B cell (primary cell): ENCODE measurements around the gene ZC3H12C. TPM values are rescaled to one million over a fixed set of nuclear protein-coding genes. Genes with fewer than 3 reads are reported as not detected.

ENCODE experiments used
- ATAC-seq: fragments of 200-7000 bp; cut with Tn5 transposase; one replicate; pipeline ENCODE4 v1.10.0; 2021; ENCODE audit warnings: low read depth, mild to moderate bottlenecking, moderate number of reproducible peaks, moderate library complexity
- CTCF ChIA-PET: fragments of 350-600 bp; sonication (Branson Sonifier 250); formaldehyde crosslinking; loops from one replicate; lab custom pipeline; 2021; ENCODE audit warnings: antibody characterized with exemption, inconsistent platforms; lab: Charles Lee
- POLR2A ChIA-PET: fragments of 350-600 bp; sonication (Branson Sonifier 250); formaldehyde crosslinking; loops from one replicate; lab custom pipeline; 2021; ENCODE audit warnings: antibody characterized with exemption; lab: Charles Lee
- DNase-seq: peaks from one replicate; pipeline ENCODE4 v3.0.0; 2013
- H2AFZ ChIP-seq: 2 replicates; pipeline ENCODE4 v1.6.1; 2012; ENCODE audit warnings: mild to moderate bottlenecking, low read depth, low read length; ENCODE audit not compliant: insufficient read depth, poor library complexity, severe bottlenecking
- H3K27ac ChIP-seq, 2 donors: 1 replicate in 1 of 2; 2 replicates in 1 of 2; pipeline ENCODE4 v1.5.1; 2012 to 2013; ENCODE audit warnings: low read length in 2 of 2, mild to moderate bottlenecking in 2 of 2, moderate library complexity in 1 of 2
- H3K27me3 ChIP-seq, 4 experiments: fragments of 200-600 bp in 1 of 4; sonication (generic) in 1 of 4; replicated peaks in 1 of 4; 1 replicate in 2 of 4; 2 replicates in 2 of 4; pipeline versions ENCODE4 v1.6.1 to v1.7.0; 2013 to 2016; ENCODE audit warnings: low read length in 3 of 4, mild to moderate bottlenecking in 2 of 4, mixed read lengths in 1 of 4, moderate library complexity in 1 of 4; ENCODE audit not compliant: insufficient read depth in 4 of 4, control insufficient read depth in 3 of 4; ENCODE audit errors: control extremely low read depth in 1 of 4
- H3K36me3 ChIP-seq, 2 experiments: replicated peaks in 1 of 2; 1 replicate in 1 of 2; 2 replicates in 1 of 2; pipeline versions ENCODE4 v1.6.1 to v1.7.1; 2013; ENCODE audit warnings: low read length in 1 of 2; ENCODE audit not compliant: insufficient read depth in 2 of 2, control insufficient read depth in 1 of 2; ENCODE audit errors: control extremely low read depth in 1 of 2, extremely low read depth in 1 of 2
- H3K4me1 ChIP-seq, 2 donors: fragments of 200-600 bp in 1 of 2; sonication (generic) in 1 of 2; 1 replicate in 1 of 2; 2 replicates in 1 of 2; pipeline versions ENCODE4 v1.5.1 to v1.6.1; 2013 to 2017; ENCODE audit warnings: low read length in 2 of 2; ENCODE audit not compliant: control insufficient read depth in 2 of 2, insufficient read depth in 2 of 2
- H3K4me2 ChIP-seq: replicated peaks from 2 replicates; pipeline ENCODE3; 2012; ENCODE audit warnings: mild to moderate bottlenecking, low read depth, low read length; ENCODE audit not compliant: poor library complexity, severe bottlenecking
- H3K4me3 ChIP-seq, 5 experiments: fragments of 200-600 bp in 1 of 5; sonication (generic) in 1 of 5; 1 replicate in 3 of 5; 2 replicates in 2 of 5; pipeline versions ENCODE4 v1.5.1 to v1.7.0; 2011 to 2016; ENCODE audit warnings: low read length in 4 of 5, mild to moderate bottlenecking in 4 of 5, low read depth in 2 of 5, control low read depth in 1 of 5, moderate library complexity in 1 of 5; ENCODE audit not compliant: insufficient read depth in 1 of 5; ENCODE audit errors: control extremely low read depth in 1 of 5, extremely low read depth in 1 of 5
- H3K79me2 ChIP-seq: fragments of 200-600 bp; sonication (generic); one replicate; pipeline ENCODE4 v1.6.0; 2016; ENCODE audit warnings: low read length; ENCODE audit not compliant: control insufficient read depth, insufficient read depth
- H3K9ac ChIP-seq: fragments of 200-600 bp; sonication (generic); 2 replicates; pipeline ENCODE4 v1.6.1; 2017; ENCODE audit warnings: mild to moderate bottlenecking, low read length, moderate library complexity
- H3K9me3 ChIP-seq, 3 donors: one replicate each; pipeline versions ENCODE4 v1.6.1 to v1.7.1; 2013; ENCODE audit warnings: low read length in 2 of 3; ENCODE audit not compliant: control insufficient read depth in 2 of 3, insufficient read depth in 1 of 3; ENCODE audit errors: control extremely low read depth in 1 of 3
- H4K20me1 ChIP-seq: 2 replicates; pipeline ENCODE4 v1.6.0; 2012; ENCODE audit warnings: mild to moderate bottlenecking, low read length; ENCODE audit not compliant: insufficient read depth, control insufficient read depth, poor library complexity, severe bottlenecking
- H3K27ac Mint-ChIP-seq: one replicate; pipeline ENCODE4 v1.8.0; 2021; ENCODE audit warnings: mixed read lengths
- H3K27me3 Mint-ChIP-seq: one replicate; pipeline ENCODE4 v1.8.0; 2021; ENCODE audit warnings: mixed read lengths
- H3K4me1 Mint-ChIP-seq: one replicate; pipeline ENCODE4 v1.8.0; 2021; ENCODE audit warnings: mixed read lengths
- H3K4me3 Mint-ChIP-seq: one replicate; pipeline ENCODE4 v1.8.0; 2021; ENCODE audit warnings: mixed read lengths
- H3K9me3 Mint-ChIP-seq: one replicate; pipeline ENCODE4 v1.8.0; 2022; ENCODE audit warnings: mixed read lengths; ENCODE audit not compliant: insufficient read depth
- CTCF ChIP-seq: fragments of 200-600 bp; IDR thresholded peaks from one replicate; pipeline ENCODE4 v1.8.0; 2022; ENCODE audit warnings: antibody characterized with exemption, mild to moderate bottlenecking
- EZH2 ChIP-seq: IDR thresholded peaks from 2 replicates; pipeline ENCODE4 v1.6.1; 2012; ENCODE audit warnings: borderline replicate concordance, low read depth, mild to moderate bottlenecking, moderate library complexity, low read length; ENCODE audit not compliant: insufficient read depth, poor library complexity, severe bottlenecking
- WGBS: methylation state at CpG from one replicate; pipeline ENCODE4 v1.1.5; 2013; ENCODE audit warnings: missing lambda C conversion rate; ENCODE audit not compliant: insufficient coverage; 5-methylcytosine and 5-hydroxymethylcytosine counted together
- intact Hi-C: fragments of 100-400 bp; cut with micrococcal nuclease; formaldehyde crosslinking; loops from one replicate; pipeline ENCODE4 v1.10.0; 2022
- polyA plus RNA-seq: library from polyadenylated mRNA; depleted of rRNA; stranded (reverse); fragments of >200 nt; gene quantifications from 2 replicates; pipeline ENCODE4 v1.2.3, GENCODE V29; 2012
- total RNA-seq, 2 donors: library from RNA; stranded (reverse); fragments of 120-200 nt in 1 of 2; gene quantifications; 1 replicate in 1 of 2; 2 replicates in 1 of 2; pipeline versions ENCODE4 v1.2.3 to v1.2.4, GENCODE V29; 2013 to 2022

ZC3H12C gene
- total and polyA plus RNA-seq, 2 donors (not counting 1 experiment from before 2014, with no cell fraction given), result 0.01 to 0.10 TPM

- no peaks in the 10 kb centered on the region for H3K4me1 ChIP-seq
- ATAC-seq (no peak), DNase-seq (no peak)
- no peaks in the 10 kb centered on the region for H3K9me3 Mint-ChIP-seq
- no peaks in the 10 kb centered on the region for H3K79me2 ChIP-seq
- H2AFZ ChIP-seq, result no peak overlapping the region
- H3K27me3 Mint-ChIP-seq, result peaks cover 6% of the 10 kb centered on the region
- H3K9me3 ChIP-seq, result no peaks in the 10 kb centered on the region
- H3K4me3 ChIP-seq, result no peak overlapping the region
- 90% methylated on average over 2 of the region's 9 CpGs for WGBS
- ChIA-PET POLR2A (no interaction called here), CTCF (no interaction called here)
- H3K4me3 Mint-ChIP-seq, result no peak overlapping the region
- intact Hi-C loops, result no loop called here
- no peak overlapping the region for H3K27ac Mint-ChIP-seq
- H3K36me3 ChIP-seq, result no peaks in the 10 kb centered on the region
- no peak overlapping the region for H3K9ac ChIP-seq
- H3K27ac ChIP-seq, result no peak overlapping the region
- no peak for TF ChIP-seq EZH2
- no peak for TF ChIP-seq CTCF
- H3K4me2 ChIP-seq, result no peak overlapping the region
- H3K4me1 Mint-ChIP-seq, result no peaks in the 10 kb centered on the region
- H4K20me1 ChIP-seq, result no peaks in the 10 kb centered on the region
- no peaks in the 10 kb centered on the region for H3K27me3 ChIP-seq
Observed at GRCh38 chr11:110148775-110149744, 55.9 kb downstream of the ZC3H12C start.

GRCh38 chr11:110152199-110152598 is 59.0 kb downstream of the ZC3H12C start:
- intact Hi-C loops, result no loop called here
- DNase-seq, result no peak
- CTCF ChIA-PET, result no interaction called here
- TF ChIP-seq CTCF, result no peak
- no peak for TF ChIP-seq EZH2
- no peak overlapping the region for H3K27ac Mint-ChIP-seq
- Histone ChIP-seq H3K27ac (no peak overlapping the region), H3K4me1 (no peaks in the 10 kb centered on the region), H3K4me2 (no peak overlapping the region), H3K4me3 (no peak overlapping the region), H3K79me2 (no peaks in the 10 kb centered on the region), H3K9ac (no peak overlapping the region), H3K36me3 (no peaks in the 10 kb centered on the region), H3K27me3 (no peaks in the 10 kb centered on the region), H2AFZ (no peak overlapping the region), H4K20me1 (no peaks in the 10 kb centered on the region), H3K9me3 (no peaks in the 10 kb centered on the region)
- POLR2A ChIA-PET, result no interaction called here
- H3K9me3 Mint-ChIP-seq, result no peaks in the 10 kb centered on the region
- peaks cover 2% of the 10 kb centered on the region for H3K27me3 Mint-ChIP-seq
- ATAC-seq, result no peak
- no CpG with 5 or more reads among the region's 1 CpG for WGBS
- H3K4me3 Mint-ChIP-seq, result no peak overlapping the region
- H3K4me1 Mint-ChIP-seq, result no peaks in the 10 kb centered on the region
